Endothelial cell of umbilical vein (primary cell): ENCODE results near the gene LOXL4. TPM values are rescaled to one million over a fixed set of nuclear protein-coding genes. Genes with fewer than 3 reads are reported as not detected.

Source experiments
- BruUV-seq: library from RNA; stranded (reverse); fragments of 400-500 nt; replicated peaks from 2 replicates; lab custom pipeline; 2021; lab: Mats Ljungman, UMichigan
- CTCF ChIA-PET: fragments of 300-600, 350-600 bp; sonication (Branson Sonifier 250); formaldehyde crosslinking; loops from one replicate; lab custom pipeline; 2021; ENCODE audit warnings: antibody characterized with exemption, inconsistent platforms; lab: Charles Lee
- POLR2A ChIA-PET: fragments of 300-600, 350-600 bp; sonication (Branson Sonifier 250); formaldehyde crosslinking; loops from one replicate; lab custom pipeline; 2021; ENCODE audit warnings: antibody characterized with exemption, inconsistent platforms; lab: Charles Lee
- DNase-seq: peaks from one replicate; pipeline ENCODE4 v3.0.0-alpha.2; 2011; ENCODE audit warnings: low read depth, low spot score
- FAIRE-seq: peaks from 2 replicates; lab custom pipeline; 2011; peaks lifted over from hg19 to GRCh38; lab: Jason Lieb, UNC
- H2AFZ ChIP-seq: 2 replicates; pipeline ENCODE4 v1.6.0; 2012; ENCODE audit warnings: low read depth, low read length, control low read depth, inconsistent platforms
- H3K27ac ChIP-seq: 2 replicates; pipeline ENCODE4 v1.5.1; 2011; ENCODE audit warnings: low read depth, mild to moderate bottlenecking, control low read depth, low read length, moderate library complexity; ENCODE audit not compliant: insufficient read depth
- H3K27me3 ChIP-seq, 2 experiments: 2 replicates each; pipeline versions ENCODE4 v1.6.0 to v1.6.1; 2011; ENCODE audit warnings: low read length in 2 of 2, mixed read lengths in 1 of 2; ENCODE audit not compliant: control insufficient read depth in 2 of 2, insufficient read depth in 2 of 2
- H3K36me3 ChIP-seq, 2 experiments: 2 replicates in 1 of 2; 3 replicates in 1 of 2; pipeline ENCODE4 v1.5.1; 2011; ENCODE audit warnings: low read length in 2 of 2, mild to moderate bottlenecking in 1 of 2, moderate library complexity in 1 of 2; ENCODE audit not compliant: control insufficient read depth in 2 of 2, insufficient read depth in 2 of 2; ENCODE audit errors: extremely low read depth in 1 of 2
- H3K4me1 ChIP-seq: 3 replicates; pipeline ENCODE4 v1.5.1; 2011; ENCODE audit warnings: mild to moderate bottlenecking, low read length; ENCODE audit not compliant: control insufficient read depth, insufficient read depth; ENCODE audit errors: extremely low read depth
- H3K4me2 ChIP-seq: 2 replicates; pipeline ENCODE4 v1.6.1; 2011; ENCODE audit warnings: low read length, control low read depth, mixed read lengths; ENCODE audit not compliant: insufficient read depth
- H3K4me3 ChIP-seq, 3 experiments: fragments of 200-600 bp in 1 of 3; sonication (generic), shearing (Covaris generic) in 1 of 3; replicated peaks in 1 of 3; 2 replicates each; pipeline ENCODE4 v1.5.1; 2011 to 2016; ENCODE audit warnings: control low read depth in 3 of 3, low read length in 3 of 3, mild to moderate bottlenecking in 2 of 3, inconsistent platforms in 1 of 3, low read depth in 1 of 3, moderate library complexity in 1 of 3; ENCODE audit not compliant: insufficient read depth in 1 of 3
- H3K79me2 ChIP-seq: 2 replicates; pipeline ENCODE4 v1.6.0; 2012; ENCODE audit warnings: low read length, inconsistent platforms; ENCODE audit not compliant: control insufficient read depth, insufficient read depth
- H3K9ac ChIP-seq: replicated peaks from 2 replicates; pipeline ENCODE3; 2011; ENCODE audit warnings: low read length, control low read depth; ENCODE audit not compliant: insufficient read depth; ENCODE audit errors: extremely low read depth
- H3K9me1 ChIP-seq: replicated peaks from 3 replicates; pipeline ENCODE4 v1.6.0; 2011; ENCODE audit warnings: mild to moderate bottlenecking, low read length; ENCODE audit not compliant: control insufficient read depth, insufficient read depth; ENCODE audit errors: extremely low read depth
- H3K9me3 ChIP-seq: replicated peaks from 2 replicates; pipeline ENCODE4 v1.5.1; 2012; ENCODE audit warnings: low read length, inconsistent platforms; ENCODE audit not compliant: control insufficient read depth, insufficient read depth
- H4K20me1 ChIP-seq: replicated peaks from 2 replicates; pipeline ENCODE3; 2011; ENCODE audit warnings: mild to moderate bottlenecking, low read length; ENCODE audit not compliant: control insufficient read depth, insufficient read depth; ENCODE audit errors: extremely low read depth
- CTCF ChIP-seq, 2 donors: IDR thresholded peaks; 1 replicate in 1 of 2; 2 replicates in 1 of 2; pipeline ENCODE4 v1.5.1; 2011; ENCODE audit warnings: low read length in 2 of 2, mild to moderate bottlenecking in 2 of 2, moderate library complexity in 2 of 2, control low read depth in 1 of 2, inconsistent platforms in 1 of 2, low read depth in 1 of 2; ENCODE audit not compliant: insufficient read depth in 1 of 2; ENCODE audit errors: extremely low read depth in 1 of 2
- EZH2 ChIP-seq: IDR thresholded peaks from 2 replicates; pipeline ENCODE4 v1.6.1; 2012; ENCODE audit warnings: borderline replicate concordance, low read depth, mild to moderate bottlenecking, moderate library complexity, low read length, inconsistent platforms; ENCODE audit not compliant: severe bottlenecking
- FOS ChIP-seq: IDR thresholded peaks from 2 replicates; pipeline ENCODE4 v1.6.1; 2011; ENCODE audit warnings: mild to moderate bottlenecking, low read length, moderate library complexity, borderline replicate concordance; ENCODE audit not compliant: insufficient read depth
- GATA2 ChIP-seq: IDR thresholded peaks from 2 replicates; pipeline ENCODE4 v1.7.0; 2011; ENCODE audit warnings: low read depth, mild to moderate bottlenecking, moderate library complexity, mixed read lengths, low read length; ENCODE audit not compliant: insufficient read length, insufficient read depth
- JUN ChIP-seq: IDR thresholded peaks from 2 replicates; pipeline ENCODE4 v1.6.1; 2011; ENCODE audit warnings: borderline replicate concordance, low read depth; ENCODE audit not compliant: insufficient read length, insufficient read depth
- MAX ChIP-seq: IDR thresholded peaks from 2 replicates; pipeline ENCODE4 v1.6.1; 2011; ENCODE audit not compliant: insufficient read depth, insufficient read length
- MYC ChIP-seq: IDR thresholded peaks from one replicate; pipeline ENCODE4 v1.6.1; 2011; ENCODE audit warnings: mild to moderate bottlenecking, low read depth, low read length
- POLR2A ChIP-seq: IDR thresholded peaks from 2 replicates; pipeline ENCODE4 v1.6.1; 2012; ENCODE audit warnings: low read depth, mild to moderate bottlenecking, control low read depth, low read length
- POLR2AphosphoS5 ChIP-seq: IDR thresholded peaks from 2 replicates; pipeline ENCODE4 v1.6.1; 2012; ENCODE audit warnings: low read depth, mild to moderate bottlenecking, control low read depth, low read length, moderate library complexity; ENCODE audit not compliant: insufficient read depth
- dilution Hi-C: fragments of 300-500 bp; cut with MboI; formaldehyde crosslinking; loops from one replicate; pipeline ENCODE4 v1.15.0; 2019; ENCODE audit warnings: low sequenced_read_pairs; ENCODE audit not compliant: extremely low pct_ligation_motif_present
- intact Hi-C: fragments of 100-400 bp; cut with micrococcal nuclease; formaldehyde crosslinking; loops from one replicate; pipeline ENCODE4 v1.10.0; 2022
- polyA plus RNA-seq, 4 experiments: library from polyadenylated mRNA; depleted of rRNA in 3 of 4; stranded (reverse) in 3 of 4; unstranded in 1 of 4; fragments of >200 nt; gene quantifications; 2 replicates each; pipeline versions ENCODE4 v1.2.1 to v1.2.3, GENCODE V29; 2011 to 2012; ENCODE audit warnings: missing spikeins in 1 of 4
- total RNA-seq: library from RNA; stranded (reverse); gene quantifications from 2 replicates; pipeline ENCODE4 v1.2.3, GENCODE V29; 2021

The LOXL4 gene
- total and polyA plus RNA-seq, 2 donors (not counting 3 experiments of a cell fraction or from before 2014, with no cell fraction given), result 1.4 to 1.9 TPM

GRCh38 chr10:98306501-98306900, 38.5 kb upstream of the LOXL4 start:
- no TSS peak for BruUV-seq
- dilution Hi-C loops (no loop called here), intact Hi-C loops (no loop called here)
- H4K20me1 ChIP-seq, result no peaks in the 10 kb centered on the region
- H3K36me3 ChIP-seq, result no peaks in the 10 kb centered on the region
- H3K27ac ChIP-seq, result no peak overlapping the region
- ChIA-PET POLR2A (no interaction called here), CTCF (interaction anchor here (1.1 to 1.7 kb wide), 3 partner anchors 10 to 136 kb away, joined by 3 to 4 read pairs (median 4); no protein-coding TSS in a partner anchor)
- no peaks in the 10 kb centered on the region for H3K4me1 ChIP-seq
- H2AFZ ChIP-seq, result no peak overlapping the region
- H3K4me3 ChIP-seq, result no peak overlapping the region
- no peaks in the 10 kb centered on the region for H3K9me1 ChIP-seq
- H3K4me2 ChIP-seq, result no peak overlapping the region
- no peak for DNase-seq
- H3K9ac ChIP-seq, result no peak overlapping the region
- FAIRE-seq, result no peak
- no peaks in the 10 kb centered on the region for H3K79me2 ChIP-seq
- peaks cover 4 to 11% of the 10 kb centered on the region in 2 experiments for H3K27me3 ChIP-seq
- TF ChIP-seq MYC (no peak), MAX (no peak), JUN (no peak), EZH2 (no peak), POLR2AphosphoS5 (no peak), CTCF (IDR thresholded peaks at IDR 0.05; ENCODE audit: extremely low read depth in 1 of 2, insufficient read depth in 1 of 2, low read depth in 1 of 2, low read length in 2 of 2) (no peak), POLR2A (no peak), GATA2 (no peak), FOS (no peak)
- no peaks in the 10 kb centered on the region for H3K9me3 ChIP-seq
